Activated T-cell treated with anti-CD3 and anti-CD28 coated beads, Interleukin-2, amount 50 U/mL, for 4 hours (primary cell): ENCODE measurements around the gene DAGLA. TPM values are rescaled to one million over a fixed set of nuclear protein-coding genes. Genes with fewer than 3 reads are reported as not detected.

Experiments
- ATAC-seq, 2 donors: fragments of 200-7000 bp; cut with Tn5 transposase; one replicate each; pipeline ENCODE4 v1.10.0; 2021
- DNase-seq: peaks from one replicate; pipeline ENCODE4 v3.0.0-alpha.2; 2020
- H3K27me3 Mint-ChIP-seq: one replicate; pipeline ENCODE4 v1.8.0; 2021; ENCODE audit warnings: low read depth, mixed read lengths
- H3K36me3 Mint-ChIP-seq: one replicate; pipeline ENCODE4 v1.8.0; 2022; ENCODE audit warnings: mixed read lengths; ENCODE audit not compliant: insufficient read depth
- H3K4me1 Mint-ChIP-seq: one replicate; pipeline ENCODE4 v1.8.0; 2021; ENCODE audit warnings: low read depth, mixed read lengths
- H3K4me3 Mint-ChIP-seq: one replicate; pipeline ENCODE4 v1.8.0; 2021; ENCODE audit warnings: mild to moderate bottlenecking, moderate library complexity, mixed read lengths
- H3K9me3 Mint-ChIP-seq: one replicate; pipeline ENCODE4 v1.8.0; 2021; ENCODE audit warnings: mixed read lengths
- total RNA-seq, 3 donors: library from RNA; stranded (reverse); gene quantifications; one replicate each; pipeline ENCODE4 v1.2.1, GENCODE V29; 2021

The DAGLA gene, protein sequence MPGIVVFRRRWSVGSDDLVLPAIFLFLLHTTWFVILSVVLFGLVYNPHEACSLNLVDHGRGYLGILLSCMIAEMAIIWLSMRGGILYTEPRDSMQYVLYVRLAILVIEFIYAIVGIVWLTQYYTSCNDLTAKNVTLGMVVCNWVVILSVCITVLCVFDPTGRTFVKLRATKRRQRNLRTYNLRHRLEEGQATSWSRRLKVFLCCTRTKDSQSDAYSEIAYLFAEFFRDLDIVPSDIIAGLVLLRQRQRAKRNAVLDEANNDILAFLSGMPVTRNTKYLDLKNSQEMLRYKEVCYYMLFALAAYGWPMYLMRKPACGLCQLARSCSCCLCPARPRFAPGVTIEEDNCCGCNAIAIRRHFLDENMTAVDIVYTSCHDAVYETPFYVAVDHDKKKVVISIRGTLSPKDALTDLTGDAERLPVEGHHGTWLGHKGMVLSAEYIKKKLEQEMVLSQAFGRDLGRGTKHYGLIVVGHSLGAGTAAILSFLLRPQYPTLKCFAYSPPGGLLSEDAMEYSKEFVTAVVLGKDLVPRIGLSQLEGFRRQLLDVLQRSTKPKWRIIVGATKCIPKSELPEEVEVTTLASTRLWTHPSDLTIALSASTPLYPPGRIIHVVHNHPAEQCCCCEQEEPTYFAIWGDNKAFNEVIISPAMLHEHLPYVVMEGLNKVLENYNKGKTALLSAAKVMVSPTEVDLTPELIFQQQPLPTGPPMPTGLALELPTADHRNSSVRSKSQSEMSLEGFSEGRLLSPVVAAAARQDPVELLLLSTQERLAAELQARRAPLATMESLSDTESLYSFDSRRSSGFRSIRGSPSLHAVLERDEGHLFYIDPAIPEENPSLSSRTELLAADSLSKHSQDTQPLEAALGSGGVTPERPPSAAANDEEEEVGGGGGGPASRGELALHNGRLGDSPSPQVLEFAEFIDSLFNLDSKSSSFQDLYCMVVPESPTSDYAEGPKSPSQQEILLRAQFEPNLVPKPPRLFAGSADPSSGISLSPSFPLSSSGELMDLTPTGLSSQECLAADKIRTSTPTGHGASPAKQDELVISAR
- total RNA-seq = under 1 TPM; 0.20 to 0.35 (median 0.21) TPM

DNA sequence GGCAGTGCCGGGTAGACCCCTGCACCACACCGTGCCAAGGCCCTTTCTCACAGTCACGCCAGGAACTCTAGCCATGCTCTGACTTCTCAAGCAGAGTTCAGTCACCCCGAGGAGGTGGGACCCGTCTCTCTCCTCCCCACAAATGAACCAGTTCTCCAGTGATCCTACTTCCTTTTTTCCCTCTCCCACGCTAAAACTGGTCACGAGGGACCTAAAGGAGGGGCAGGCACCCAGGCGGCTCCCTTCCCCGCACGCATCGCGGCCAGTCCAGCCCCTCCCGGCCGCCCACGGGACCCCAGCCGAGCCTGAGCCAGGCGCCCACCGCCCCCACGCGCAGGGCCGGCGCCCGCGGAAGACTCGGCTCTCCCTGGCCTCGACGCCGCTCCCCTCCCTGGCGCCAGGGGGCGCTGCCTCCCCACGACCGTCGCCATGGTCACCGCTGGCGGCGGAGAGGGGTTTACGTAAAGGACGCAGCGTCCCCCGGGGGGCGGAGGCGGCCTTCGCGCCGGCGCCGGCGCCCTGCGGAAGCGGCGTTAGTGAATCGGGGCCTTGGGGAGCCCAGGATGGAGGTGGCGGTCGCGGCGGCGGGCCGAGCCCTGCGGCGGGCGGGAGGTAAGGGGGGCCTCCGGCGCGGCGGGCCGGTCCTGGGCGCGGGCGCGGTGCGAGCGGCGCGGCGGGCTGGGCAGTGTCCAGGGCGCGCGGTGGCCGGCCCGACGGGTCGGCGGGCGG lies at the start of gene DAGLA:
DAGLA (plus strand) TSS at position 499 of the 729 bp plus-strand sequence. CDS start 39,765 bp downstream, outside the sequence.
- ATAC-seq = peak; percentile 82 to 83
- Mint-ChIP-seq H3K4me3 (peak within 1 kb of the TSS; percentile 67), H3K4me1 (peaks cover 4% of the 10 kb centered on the region), H3K36me3 (no peaks in the 10 kb centered on the region), H3K9me3 (no peaks in the 10 kb centered on the region), H3K27me3 (peaks cover 31% of the 10 kb centered on the region)
- DNase-seq = peak; percentile 78

DNA sequence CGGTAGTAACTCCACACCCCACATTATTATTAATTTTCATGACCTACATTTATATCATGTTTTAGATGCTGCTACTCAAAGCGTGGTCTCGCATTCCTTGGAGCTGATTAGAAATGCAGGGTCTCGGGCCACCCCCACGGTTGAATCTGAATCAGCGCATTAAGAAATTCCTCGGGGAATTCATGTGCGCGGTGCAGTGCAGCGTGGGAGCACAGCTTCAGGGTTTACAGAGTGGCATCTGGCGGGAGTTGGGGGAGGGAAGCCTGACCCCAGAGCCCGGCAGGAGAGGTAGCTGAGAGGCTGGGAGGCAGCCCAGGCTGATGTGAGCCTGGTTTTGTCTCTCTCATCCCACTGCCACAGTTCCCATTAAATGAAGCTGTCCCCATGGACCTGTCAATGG lies 48.1 kb upstream of the DAGLA start:
- DNase-seq = no peak
- Mint-ChIP-seq H3K9me3 (no peaks in the 10 kb centered on the region), H3K27me3 (peaks cover 16% of the 10 kb centered on the region), H3K4me1 (no peaks in the 10 kb centered on the region), H3K36me3 (no peaks in the 10 kb centered on the region), H3K4me3 (no peak overlapping the region)
- ATAC-seq = no peak

DNA sequence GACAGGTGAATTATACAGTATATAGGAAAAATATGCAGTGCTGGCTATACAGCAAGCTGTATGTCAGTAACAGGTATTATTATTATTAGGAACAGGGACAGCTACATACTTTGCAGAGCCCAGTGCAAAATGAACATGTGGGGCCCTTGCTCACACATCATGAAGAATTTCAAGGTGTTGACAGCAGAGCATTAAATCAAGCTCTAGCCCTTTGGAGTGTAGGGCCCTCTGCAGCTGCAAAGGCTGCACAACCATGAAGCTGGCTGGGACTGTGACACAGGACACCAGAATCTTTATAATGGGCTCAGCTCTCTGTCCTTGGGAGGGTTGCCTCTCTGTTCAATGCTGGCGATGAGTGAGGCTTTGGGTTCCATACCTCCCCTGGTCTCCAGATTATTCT lies 44.9 kb upstream of the DAGLA start:
- Mint-ChIP-seq H3K9me3 (no peaks in the 10 kb centered on the region), H3K36me3 (no peaks in the 10 kb centered on the region), H3K27me3 (peaks cover 8% of the 10 kb centered on the region), H3K4me1 (no peaks in the 10 kb centered on the region), H3K4me3 (no peak overlapping the region)
- ATAC-seq (no peak), DNase-seq (no peak)

DNA sequence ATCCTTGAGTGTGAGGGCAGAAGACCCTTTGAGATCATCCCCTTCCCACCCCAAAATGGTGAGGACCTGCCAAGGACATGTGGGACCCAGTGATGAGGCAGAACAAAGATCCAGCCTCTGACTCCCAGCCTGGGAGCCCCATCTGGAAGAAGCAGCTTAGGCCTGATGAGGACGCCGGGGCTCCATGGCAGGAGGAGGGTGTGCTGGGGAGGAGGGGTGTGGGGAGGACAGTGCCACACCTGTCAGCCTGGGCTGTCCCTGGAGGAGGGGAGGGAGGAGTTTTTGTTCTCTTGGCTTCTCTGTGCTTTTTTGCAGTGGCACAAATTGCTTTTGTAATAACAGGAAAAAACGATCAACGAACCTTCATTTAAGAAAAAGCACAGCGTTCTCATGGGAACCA lies 44.4 kb upstream of the DAGLA start:
- H3K27me3 Mint-ChIP-seq = peaks cover 8% of the 10 kb centered on the region
- ATAC-seq = no peak
- no peak overlapping the region for H3K4me3 Mint-ChIP-seq
- no peak for DNase-seq
- no peaks in the 10 kb centered on the region for H3K4me1 Mint-ChIP-seq
- no peaks in the 10 kb centered on the region for H3K9me3 Mint-ChIP-seq
- H3K36me3 Mint-ChIP-seq = no peaks in the 10 kb centered on the region

DNA sequence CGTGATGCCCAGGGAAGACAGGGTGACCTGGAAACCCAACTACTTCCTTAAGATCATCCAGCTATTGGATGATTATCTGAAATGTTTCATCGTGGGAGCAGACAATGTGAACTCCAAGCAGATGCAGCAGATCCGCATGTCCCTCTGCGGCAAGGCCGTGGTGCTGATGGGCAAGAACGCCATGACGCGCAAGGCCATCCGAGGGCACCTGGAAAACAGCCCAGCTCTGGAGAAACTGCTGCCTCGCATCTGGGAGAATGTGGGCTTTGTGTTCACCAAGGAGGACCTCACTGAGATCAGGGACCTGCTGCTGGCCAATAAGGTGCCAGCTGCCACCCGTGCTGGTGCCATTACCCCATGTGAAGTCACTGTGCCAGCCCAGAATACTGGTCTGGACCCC lies 43.5 kb upstream of the DAGLA start:
- peaks cover 10% of the 10 kb centered on the region for H3K27me3 Mint-ChIP-seq
- H3K4me1 Mint-ChIP-seq = no peaks in the 10 kb centered on the region
- no peak for ATAC-seq
- no peaks in the 10 kb centered on the region for H3K9me3 Mint-ChIP-seq
- H3K36me3 Mint-ChIP-seq = no peaks in the 10 kb centered on the region
- DNase-seq = no peak
- no peak overlapping the region for H3K4me3 Mint-ChIP-seq

DNA sequence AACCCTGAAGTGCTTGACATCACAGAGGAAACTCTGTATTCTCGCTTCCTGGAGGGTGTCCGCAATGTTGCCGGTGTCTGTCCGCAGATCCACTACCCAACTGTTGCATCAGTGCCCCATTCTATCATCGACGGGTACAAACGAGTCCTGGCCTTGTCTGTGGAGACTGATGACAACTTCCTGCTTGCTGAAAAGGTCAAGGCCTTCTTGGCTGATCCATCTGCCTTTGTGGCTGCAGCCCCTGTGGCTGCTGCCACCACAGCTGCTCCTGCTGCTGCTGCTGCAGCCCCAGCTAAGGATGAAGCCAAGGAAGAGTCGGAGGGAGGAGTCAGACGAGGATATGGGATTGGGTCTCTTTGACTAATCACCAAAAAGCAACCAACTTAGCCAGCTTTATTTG lies 42.9 kb upstream of the DAGLA start:
- Mint-ChIP-seq H3K27me3 (peaks cover 10% of the 10 kb centered on the region), H3K9me3 (no peaks in the 10 kb centered on the region), H3K36me3 (no peaks in the 10 kb centered on the region), H3K4me1 (no peaks in the 10 kb centered on the region), H3K4me3 (no peak overlapping the region)
- DNase-seq (no peak), ATAC-seq (no peak)

DNA sequence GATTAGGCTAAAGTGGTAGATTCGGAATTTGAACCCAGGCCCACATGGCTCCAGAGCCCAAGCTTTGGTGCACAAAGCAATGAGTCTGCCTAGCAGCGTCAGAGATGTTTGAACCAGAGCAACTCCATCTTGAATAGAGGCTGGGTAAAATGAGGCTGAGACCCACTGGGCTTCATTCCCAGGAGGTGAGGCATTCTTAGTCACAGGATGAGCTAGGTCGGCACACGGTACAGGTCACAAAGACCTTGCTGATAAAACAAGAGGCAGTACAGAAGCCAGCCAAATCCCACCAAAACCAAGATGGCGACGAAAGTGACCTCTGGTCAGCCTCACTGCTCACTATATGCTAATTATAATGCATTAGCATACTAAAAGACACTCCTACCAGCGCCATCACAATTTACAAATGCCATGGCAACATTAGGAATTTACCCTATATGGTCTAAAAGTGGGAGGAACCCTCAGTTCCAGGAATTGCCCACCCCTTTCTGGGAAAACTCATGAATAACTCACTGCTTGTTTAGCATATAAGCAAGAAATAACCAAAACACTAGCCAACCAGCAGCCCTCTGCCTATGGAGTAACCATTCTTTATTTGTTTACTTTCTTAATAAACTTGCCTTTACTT lies 40.3 kb upstream of the DAGLA start:
- Mint-ChIP-seq H3K4me1 (no peaks in the 10 kb centered on the region), H3K4me3 (no peak overlapping the region), H3K9me3 (no peaks in the 10 kb centered on the region), H3K27me3 (peaks cover 5% of the 10 kb centered on the region), H3K36me3 (no peaks in the 10 kb centered on the region)
- DNase-seq (no peak), ATAC-seq (no peak)

DNA sequence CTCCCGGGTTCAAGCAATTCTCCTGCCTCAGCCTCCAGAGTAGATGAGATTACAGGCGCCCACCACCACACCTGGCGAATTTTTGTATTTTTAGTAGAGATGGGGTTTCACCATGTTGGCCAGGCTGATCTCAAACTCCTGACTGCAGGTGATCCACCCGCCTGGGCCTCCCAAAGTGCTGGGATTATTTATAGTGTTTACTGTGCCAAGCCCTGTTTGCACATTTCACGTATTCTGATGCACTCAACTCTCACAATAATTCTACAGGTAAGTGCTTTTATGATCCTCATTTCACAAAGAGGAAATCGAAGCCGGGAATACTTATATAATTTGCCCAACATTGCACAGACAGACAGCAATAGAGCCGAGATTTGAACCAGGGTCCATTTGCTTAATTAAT lies 38.0 kb upstream of the DAGLA start:
- Mint-ChIP-seq H3K4me3 (no peak overlapping the region), H3K27me3 (peaks cover 2% of the 10 kb centered on the region), H3K9me3 (no peaks in the 10 kb centered on the region), H3K36me3 (no peaks in the 10 kb centered on the region), H3K4me1 (no peaks in the 10 kb centered on the region)
- ATAC-seq (no peak), DNase-seq (no peak)

DNA sequence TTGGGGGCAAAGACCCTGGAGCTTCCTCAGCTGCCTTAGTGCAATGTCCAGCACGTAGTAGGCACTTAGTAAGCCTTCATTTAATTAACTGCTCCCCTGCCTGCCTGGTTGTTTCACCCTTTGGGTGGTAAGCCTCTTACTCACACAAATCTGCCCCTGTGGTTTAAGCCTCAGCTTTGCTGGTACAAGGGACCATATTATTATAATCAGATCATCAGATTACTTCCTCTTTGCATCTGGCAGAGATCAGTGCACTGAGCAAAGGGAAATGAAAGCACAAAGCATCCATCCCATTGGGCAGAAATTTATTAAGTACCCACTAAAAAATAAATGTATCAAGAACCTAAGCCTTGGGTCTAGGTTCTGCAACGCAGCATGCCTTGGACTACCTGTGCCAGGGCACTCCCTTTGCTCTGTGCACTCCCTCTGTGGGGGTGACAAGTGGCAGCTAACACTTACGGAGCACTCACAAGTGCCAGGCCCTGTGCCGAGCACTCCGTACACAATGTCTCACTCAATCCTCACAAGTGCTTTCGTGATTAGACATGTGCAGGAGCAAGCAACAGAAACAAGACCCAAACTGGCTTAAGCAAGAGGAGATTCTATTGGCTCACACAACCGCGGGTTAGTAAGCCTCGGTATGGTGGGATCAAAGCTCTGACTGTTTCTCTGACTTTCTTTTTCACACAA lies 34.9 kb upstream of the DAGLA start:
- Mint-ChIP-seq H3K27me3 (peaks cover 2% of the 10 kb centered on the region), H3K4me3 (no peak overlapping the region), H3K9me3 (no peaks in the 10 kb centered on the region), H3K4me1 (no peaks in the 10 kb centered on the region), H3K36me3 (no peaks in the 10 kb centered on the region)
- ATAC-seq = no peak
- no peak for DNase-seq

DNA sequence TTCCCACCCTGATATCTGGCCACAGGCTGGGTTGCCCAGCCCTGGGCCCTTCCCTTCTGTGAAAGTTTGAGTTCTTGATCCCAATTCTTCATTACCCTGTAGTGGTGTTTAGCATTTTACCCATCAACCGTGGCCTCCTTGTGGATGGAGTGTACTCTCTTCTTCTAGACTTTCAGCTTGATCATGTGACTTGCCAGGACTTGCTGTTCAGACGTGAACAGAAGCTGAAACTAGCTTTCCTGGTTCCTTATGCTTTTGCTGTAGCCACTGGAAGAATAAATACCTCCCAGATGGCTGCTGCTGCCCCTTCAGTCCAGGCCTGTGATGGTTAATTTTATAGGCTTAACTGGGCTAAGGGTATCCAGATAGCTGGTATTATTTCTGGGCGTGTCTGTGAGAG lies 32.7 kb upstream of the DAGLA start:
- H3K9me3 Mint-ChIP-seq = no peaks in the 10 kb centered on the region
- DNase-seq = no peak
- no peak for ATAC-seq
- H3K36me3 Mint-ChIP-seq = no peaks in the 10 kb centered on the region
- peaks cover 9% of the 10 kb centered on the region for H3K27me3 Mint-ChIP-seq
- H3K4me1 Mint-ChIP-seq = no peaks in the 10 kb centered on the region
- H3K4me3 Mint-ChIP-seq = no peak overlapping the region

DNA sequence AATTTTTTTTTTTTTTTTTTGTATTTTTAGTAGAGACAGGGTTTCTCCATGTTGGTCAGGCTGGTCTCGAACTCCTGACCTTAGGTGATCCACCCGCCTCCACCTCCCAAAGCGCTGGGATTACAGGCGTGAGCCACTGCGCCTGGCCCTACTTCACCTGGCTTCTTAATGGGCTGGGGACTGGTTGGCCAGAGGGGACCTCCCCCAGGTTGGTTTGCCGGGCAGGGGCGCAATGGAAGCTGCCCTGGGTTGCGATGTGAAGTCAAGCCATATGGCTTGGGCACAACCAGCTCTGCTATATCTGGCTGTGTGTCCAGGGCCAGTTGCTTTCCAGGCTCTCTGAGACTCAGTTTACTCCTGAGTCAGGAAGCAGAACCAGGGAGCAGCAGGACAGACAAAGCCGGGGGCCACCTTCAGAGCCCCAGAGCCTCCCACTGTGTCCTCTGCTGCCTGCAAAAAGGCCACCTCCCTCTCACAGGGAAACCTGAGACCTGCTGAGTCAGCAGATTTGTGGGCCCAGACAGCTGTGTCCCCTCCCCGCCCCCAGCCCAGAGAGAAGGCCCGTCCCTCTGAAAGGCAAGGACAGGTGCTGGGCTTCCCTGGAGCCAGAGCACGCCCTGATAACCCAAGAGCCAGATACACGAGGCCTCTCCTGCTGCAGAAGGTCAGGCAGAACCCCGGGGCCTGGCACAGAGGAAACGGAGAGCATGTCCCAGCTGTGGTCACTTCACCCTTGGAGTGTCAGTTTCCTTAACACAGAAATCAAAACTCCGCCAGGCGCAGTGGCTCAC lies 29.2 kb upstream of the DAGLA start:
- ATAC-seq (no peak), DNase-seq (no peak)
- H3K36me3 Mint-ChIP-seq = no peaks in the 10 kb centered on the region
- no peaks in the 10 kb centered on the region for H3K4me1 Mint-ChIP-seq
- H3K27me3 Mint-ChIP-seq = peaks cover 22% of the 10 kb centered on the region
- no peak overlapping the region for H3K4me3 Mint-ChIP-seq
- no peaks in the 10 kb centered on the region for H3K9me3 Mint-ChIP-seq

DNA sequence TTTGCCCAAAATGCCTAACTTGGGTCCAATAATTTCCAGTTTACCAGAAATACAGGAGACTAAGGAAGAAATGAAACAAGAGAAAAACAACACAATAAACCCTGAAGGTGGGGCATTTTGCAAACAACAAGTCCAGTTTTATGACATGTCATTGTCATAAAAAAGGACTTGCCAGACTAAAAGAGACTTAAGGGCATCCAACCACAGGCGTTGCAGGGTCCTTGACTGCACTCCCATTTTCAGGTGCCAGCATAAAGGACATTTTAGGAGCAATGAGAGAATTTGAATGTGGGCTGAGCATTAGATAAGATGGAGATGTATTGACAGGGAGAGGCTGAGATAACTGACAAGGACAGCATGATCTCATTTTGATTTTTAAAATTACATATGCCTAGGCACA lies 28.1 kb upstream of the DAGLA start:
- no peaks in the 10 kb centered on the region for H3K4me1 Mint-ChIP-seq
- H3K4me3 Mint-ChIP-seq = no peak overlapping the region
- no peaks in the 10 kb centered on the region for H3K9me3 Mint-ChIP-seq
- peaks cover 25% of the 10 kb centered on the region for H3K27me3 Mint-ChIP-seq
- no peaks in the 10 kb centered on the region for H3K36me3 Mint-ChIP-seq
- no peak for DNase-seq
- ATAC-seq = no peak

DNA sequence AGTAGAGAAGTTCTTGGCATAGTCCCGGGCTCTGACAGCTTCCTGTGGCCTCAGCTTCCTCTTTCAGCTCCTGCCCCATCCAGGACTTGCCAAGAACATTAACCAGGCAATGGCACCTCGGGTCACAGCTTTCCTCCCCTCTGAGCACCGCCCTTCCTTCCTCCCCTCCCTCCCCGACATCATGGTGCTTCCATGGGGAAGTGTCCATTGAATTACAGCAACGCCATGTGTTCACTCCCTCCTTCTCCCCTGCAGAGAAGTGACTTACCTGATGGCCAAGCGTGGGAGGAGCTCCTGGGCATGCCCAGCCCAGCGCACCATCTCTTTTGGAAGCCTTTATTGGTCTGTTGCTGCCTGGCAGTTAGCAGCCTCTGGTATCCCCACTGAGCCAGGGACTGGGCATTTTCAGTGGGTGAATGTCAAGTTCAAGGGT lies 25.8 kb upstream of the DAGLA start:
- no peak overlapping the region for H3K4me3 Mint-ChIP-seq
- ATAC-seq = no peak
- H3K36me3 Mint-ChIP-seq = no peaks in the 10 kb centered on the region
- no peak for DNase-seq
- no peaks in the 10 kb centered on the region for H3K4me1 Mint-ChIP-seq
- no peaks in the 10 kb centered on the region for H3K9me3 Mint-ChIP-seq
- H3K27me3 Mint-ChIP-seq = peaks cover 25% of the 10 kb centered on the region
